Cardiac fibroblast (primary cell): ENCODE data around the gene DDX25.

Experiments
- DNase-seq, 2 donors: peaks; one replicate each; pipeline versions ENCODE4 v3.0.0 to v3.0.0-alpha.2; 2010; ENCODE audit warnings: low read depth in 2 of 2
- H3K4me3 ChIP-seq, 2 donors: replicated peaks in 1 of 2; 1 replicate in 1 of 2; 2 replicates in 1 of 2; pipeline ENCODE4 v1.5.1; 2011; ENCODE audit warnings: low read depth in 2 of 2, low read length in 2 of 2, mild to moderate bottlenecking in 2 of 2, moderate library complexity in 1 of 2
- CTCF ChIP-seq: IDR thresholded peaks from one replicate; pipeline ENCODE4 v1.5.1; 2011; ENCODE audit warnings: low read depth, mild to moderate bottlenecking, low read length, inconsistent platforms

DDX25 gene

DNA sequence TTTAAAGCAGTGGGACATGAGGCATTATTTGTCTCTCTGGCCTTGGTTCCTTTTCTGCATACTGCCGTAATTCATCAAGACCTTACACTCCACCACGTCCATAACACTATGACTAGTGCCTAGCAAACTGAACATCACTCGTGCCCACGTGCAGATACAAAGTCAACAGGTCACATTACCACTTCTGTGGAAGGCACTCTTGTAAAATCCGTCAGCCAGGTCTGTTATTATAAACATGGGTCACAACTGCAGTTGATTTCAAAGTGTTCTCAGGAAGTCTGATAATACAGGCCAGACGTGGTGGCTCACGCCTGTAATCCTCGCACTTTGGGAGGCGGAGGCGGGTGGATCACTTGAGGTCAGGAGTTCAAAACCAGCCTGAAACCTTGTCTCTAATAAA, 55.6 kb downstream of the DDX25 start:
- no peak for DNase-seq
- H3K4me3 ChIP-seq = no peak overlapping the region
- TF ChIP-seq CTCF = no peak

DNA sequence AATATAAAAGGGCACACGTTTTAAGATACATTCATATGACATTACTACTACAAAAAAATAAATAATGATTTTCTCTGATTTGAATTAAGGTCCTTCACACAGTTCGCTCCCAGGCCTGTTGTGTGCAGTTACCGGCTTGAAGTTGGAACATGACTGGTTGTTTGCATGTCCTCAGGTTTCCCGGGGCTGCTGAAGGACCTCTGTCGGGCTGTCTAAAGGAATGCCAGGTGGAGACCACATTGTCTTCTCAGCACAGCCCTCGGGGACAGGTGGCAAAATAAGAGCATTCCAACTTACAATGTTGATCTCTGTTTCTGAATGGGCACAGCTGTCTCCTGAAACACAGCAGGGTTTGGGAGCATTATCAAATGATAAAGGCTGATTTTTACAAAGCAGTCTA, 56.5 kb downstream of the DDX25 start:
- H3K4me3 ChIP-seq = no peak overlapping the region
- no peak for TF ChIP-seq CTCF
- DNase-seq = no peak

- TF ChIP-seq CTCF = no peak
- no peak for DNase-seq
- H3K4me3 ChIP-seq = no peak overlapping the region
Observed at GRCh38 chr11:125967515-125967914, 63.2 kb downstream of the DDX25 start.

DNA sequence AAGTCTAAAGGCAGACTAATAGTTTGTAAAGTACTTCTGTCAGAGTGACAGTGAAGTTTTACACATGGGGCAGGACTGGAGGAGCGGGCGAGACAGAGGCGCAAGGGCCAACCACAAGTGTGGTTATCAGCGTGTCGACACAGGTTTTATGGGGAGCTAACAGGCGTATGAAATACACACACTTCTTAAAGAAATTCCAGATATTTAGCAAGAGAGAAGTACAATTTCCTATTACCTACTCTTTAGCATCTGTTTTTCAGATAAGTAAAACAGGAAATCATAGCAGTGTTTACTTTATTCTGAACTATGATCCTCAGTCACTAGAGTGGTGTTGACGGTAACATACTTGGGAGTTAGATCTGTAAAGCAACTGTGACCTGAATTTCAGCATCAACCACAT, 64.0 kb downstream of the DDX25 start:
- no peak overlapping the region for H3K4me3 ChIP-seq
- TF ChIP-seq CTCF = no peak
- DNase-seq = peak in 1 of 2 donors; percentile 14

DNA sequence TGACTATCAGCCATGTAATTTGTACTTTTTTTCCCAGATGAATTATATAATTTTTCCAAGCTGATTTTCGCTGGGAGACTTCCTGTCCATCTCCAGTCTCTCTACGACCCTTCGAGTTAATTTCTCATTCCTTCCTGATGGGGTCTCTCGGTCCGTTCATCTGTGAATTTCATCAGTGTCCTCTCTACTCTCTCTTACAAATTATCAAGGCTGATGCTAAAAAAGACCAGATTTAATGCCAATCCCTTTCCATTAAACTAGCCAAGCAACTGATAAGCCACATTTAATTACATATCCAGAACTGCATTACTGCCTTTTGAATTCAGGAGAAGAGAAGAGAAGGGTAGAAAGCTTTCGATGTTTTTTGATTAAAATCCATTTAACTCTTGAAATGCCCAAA, 67.3 kb downstream of the DDX25 start:
- no peak for DNase-seq
- no peak for TF ChIP-seq CTCF
- no peak overlapping the region for H3K4me3 ChIP-seq

GRCh38 chr11:125974284-125974683, 70.0 kb downstream of the DDX25 start:
- TF ChIP-seq CTCF = no peak
- no peak for DNase-seq
- no peak overlapping the region for H3K4me3 ChIP-seq

DNA sequence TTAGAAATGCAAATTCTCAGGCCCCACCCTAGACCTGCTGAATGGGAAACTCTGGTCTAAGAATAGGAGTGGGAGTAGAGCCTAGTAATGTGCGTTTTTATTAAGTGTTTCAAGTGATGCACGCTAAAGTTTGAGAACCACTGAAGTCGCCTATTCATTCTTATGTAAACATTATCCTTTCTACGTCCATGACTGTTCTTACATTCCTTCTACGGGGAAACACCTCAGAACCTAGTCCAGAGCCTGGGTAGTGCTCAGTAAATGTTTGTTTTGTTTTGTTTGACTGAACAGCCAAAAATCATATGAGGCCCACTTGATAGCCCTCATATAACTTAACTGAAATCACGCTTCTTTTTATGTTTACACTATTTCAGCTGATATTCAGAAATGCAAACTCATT, 71.3 kb downstream of the DDX25 start:
- H3K4me3 ChIP-seq = no peak overlapping the region
- DNase-seq = no peak
- no peak for TF ChIP-seq CTCF
